Endothelial cell of umbilical vein (primary cell): ENCODE measurements around the gene FBXO9.

Experiments
- EZH2 ChIP-seq: IDR thresholded peaks from 2 replicates; pipeline ENCODE4 v1.6.1; 2012; ENCODE audit warnings: borderline replicate concordance, low read depth, mild to moderate bottlenecking, moderate library complexity, low read length, inconsistent platforms; ENCODE audit not compliant: severe bottlenecking
- FOS ChIP-seq: IDR thresholded peaks from 2 replicates; pipeline ENCODE4 v1.6.1; 2011; ENCODE audit warnings: mild to moderate bottlenecking, low read length, moderate library complexity, borderline replicate concordance; ENCODE audit not compliant: insufficient read depth
- MAX ChIP-seq: IDR thresholded peaks from 2 replicates; pipeline ENCODE4 v1.6.1; 2011; ENCODE audit not compliant: insufficient read depth, insufficient read length
- MYC ChIP-seq: IDR thresholded peaks from one replicate; pipeline ENCODE4 v1.6.1; 2011; ENCODE audit warnings: mild to moderate bottlenecking, low read depth, low read length
- POLR2A ChIP-seq: IDR thresholded peaks from 2 replicates; pipeline ENCODE4 v1.6.1; 2012; ENCODE audit warnings: low read depth, mild to moderate bottlenecking, control low read depth, low read length
- POLR2AphosphoS5 ChIP-seq: IDR thresholded peaks from 2 replicates; pipeline ENCODE4 v1.6.1; 2012; ENCODE audit warnings: low read depth, mild to moderate bottlenecking, control low read depth, low read length, moderate library complexity; ENCODE audit not compliant: insufficient read depth
- TF ChIP-seq, protein P1 (sequence below), 2 donors: IDR thresholded peaks; 1 replicate in 1 of 2; 2 replicates in 1 of 2; pipeline ENCODE4 v1.5.1; 2011; ENCODE audit warnings: low read length in 2 of 2, mild to moderate bottlenecking in 2 of 2, moderate library complexity in 2 of 2, control low read depth in 1 of 2, inconsistent platforms in 1 of 2, low read depth in 1 of 2; ENCODE audit not compliant: insufficient read depth in 1 of 2; ENCODE audit errors: extremely low read depth in 1 of 2

- TF ChIP-seq, protein P1, sequence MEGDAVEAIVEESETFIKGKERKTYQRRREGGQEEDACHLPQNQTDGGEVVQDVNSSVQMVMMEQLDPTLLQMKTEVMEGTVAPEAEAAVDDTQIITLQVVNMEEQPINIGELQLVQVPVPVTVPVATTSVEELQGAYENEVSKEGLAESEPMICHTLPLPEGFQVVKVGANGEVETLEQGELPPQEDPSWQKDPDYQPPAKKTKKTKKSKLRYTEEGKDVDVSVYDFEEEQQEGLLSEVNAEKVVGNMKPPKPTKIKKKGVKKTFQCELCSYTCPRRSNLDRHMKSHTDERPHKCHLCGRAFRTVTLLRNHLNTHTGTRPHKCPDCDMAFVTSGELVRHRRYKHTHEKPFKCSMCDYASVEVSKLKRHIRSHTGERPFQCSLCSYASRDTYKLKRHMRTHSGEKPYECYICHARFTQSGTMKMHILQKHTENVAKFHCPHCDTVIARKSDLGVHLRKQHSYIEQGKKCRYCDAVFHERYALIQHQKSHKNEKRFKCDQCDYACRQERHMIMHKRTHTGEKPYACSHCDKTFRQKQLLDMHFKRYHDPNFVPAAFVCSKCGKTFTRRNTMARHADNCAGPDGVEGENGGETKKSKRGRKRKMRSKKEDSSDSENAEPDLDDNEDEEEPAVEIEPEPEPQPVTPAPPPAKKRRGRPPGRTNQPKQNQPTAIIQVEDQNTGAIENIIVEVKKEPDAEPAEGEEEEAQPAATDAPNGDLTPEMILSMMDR (IDR thresholded peaks at IDR 0.05; ENCODE audit: extremely low read depth in 1 of 2, insufficient read depth in 1 of 2, low read depth in 1 of 2, low read length in 2 of 2): no peak
- no peak for TF ChIP-seq POLR2A
- no peak for TF ChIP-seq MAX
- TF ChIP-seq POLR2AphosphoS5: no peak
- no peak for TF ChIP-seq FOS
- TF ChIP-seq MYC: no peak
- no peak for TF ChIP-seq EZH2
Observed at GRCh38 chr6:53043581-53043980, 21.6 kb upstream of the FBXO9 start.
